ENCODE measurements around the gene HEYL.
A peak's percentile ranks its signal among the peaks of the same experiment; 100 is the strongest.

- no peak for TF ChIP-seq CTCF (IDR thresholded peaks at IDR 0.05)
- TF ChIP-seq POLR2AphosphoS5 (IDR thresholded peaks at IDR 0.05): peak in 2 of 4 donors; percentile 22 to 26
- no peak for TF ChIP-seq POLR2A (IDR thresholded peaks at IDR 0.05)
Measured at GRCh38 chr1:39635205-39635870, 4.1 kb downstream of the HEYL start.

All from sigmoid colon (tissue), 4 donors.